Activated CD4-positive, alpha-beta T cell treated with anti-CD3 and anti-CD28 coated beads, Interleukin-10, Interleukin-2, amounts not matched to agents 100 ng/mL and 50 ng/mL, durations not matched to agents 16 hours and 8 hours (primary cell): ENCODE data around the gene EIF1.
"Not testable (repeated sequence)": the region's sequence is repeated elsewhere in the genome, so short reads cannot be mapped to it uniquely, and the experiment has no call there.

Experiments used
- DNase-seq: peaks from one replicate; pipeline ENCODE4 v3.0.0-alpha.2; 2020

Gene EIF1

DNA sequence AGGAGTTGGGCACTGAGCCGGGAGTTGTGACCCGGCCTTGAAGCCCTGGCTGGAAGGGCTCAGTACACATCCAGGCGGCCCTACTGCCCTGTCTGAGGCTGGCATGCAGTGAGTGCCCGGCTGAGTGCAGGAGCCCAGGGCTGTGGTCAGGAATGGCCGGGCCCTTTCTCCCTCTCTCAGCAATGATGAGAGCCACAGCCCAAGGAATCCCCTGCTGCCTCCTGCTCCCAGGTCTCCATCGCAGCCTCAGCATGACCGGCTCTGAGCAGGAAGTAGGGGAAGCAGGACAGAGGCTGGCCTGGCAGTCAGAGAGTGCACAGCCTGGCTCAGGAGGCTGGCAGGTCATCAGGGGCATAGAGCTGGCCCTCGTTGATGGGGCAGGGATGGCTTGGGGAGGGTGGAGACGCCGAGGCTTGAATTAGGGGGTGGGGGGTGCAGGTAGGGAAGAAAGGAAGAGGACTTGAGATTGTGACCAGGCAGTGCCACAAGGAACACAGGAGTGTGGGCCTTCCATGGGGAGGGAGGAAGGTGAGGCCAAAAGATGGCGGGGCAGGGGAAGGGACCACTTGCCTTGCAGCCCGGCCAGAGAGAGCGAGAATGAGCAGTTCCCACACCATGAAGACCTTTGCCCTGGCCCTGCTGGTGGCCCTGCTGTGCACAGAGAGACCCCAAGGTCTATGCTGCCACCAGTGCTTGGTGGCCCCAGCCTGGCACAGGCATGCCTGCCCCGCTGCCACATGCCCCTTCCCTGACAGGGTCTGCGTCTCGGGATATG lies 32.2 kb upstream of the EIF1 start:
- no peak for DNase-seq

DNA sequence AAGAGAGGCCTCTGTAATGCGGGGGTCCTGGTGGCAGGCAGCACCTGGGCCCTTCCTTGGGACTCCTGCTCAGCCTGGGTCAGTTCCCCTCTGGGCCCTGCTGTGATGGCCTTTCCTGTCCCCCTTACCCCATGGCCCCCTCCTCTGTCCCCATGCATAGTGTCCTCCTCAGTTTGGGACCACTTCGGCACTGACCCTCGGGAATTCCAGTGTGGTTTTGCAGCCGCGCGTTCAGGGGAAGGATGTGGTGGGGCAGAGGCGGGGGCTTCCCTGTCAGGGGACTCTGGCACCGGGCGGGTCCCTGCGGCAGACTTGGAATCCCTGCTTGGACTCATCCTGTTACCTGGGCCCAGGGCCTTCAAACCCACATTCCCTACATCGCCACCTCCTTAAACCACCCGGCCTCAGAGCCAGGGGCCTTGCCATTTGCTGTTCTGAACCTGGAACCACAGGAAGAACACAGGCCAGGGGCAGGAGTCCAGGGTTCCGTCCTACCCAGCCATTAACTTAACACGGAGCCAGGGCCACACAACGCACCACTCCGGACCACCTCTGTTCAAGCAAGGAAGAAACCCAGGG lies 31.4 kb upstream of the EIF1 start:
- DNase-seq, result no peak

DNA sequence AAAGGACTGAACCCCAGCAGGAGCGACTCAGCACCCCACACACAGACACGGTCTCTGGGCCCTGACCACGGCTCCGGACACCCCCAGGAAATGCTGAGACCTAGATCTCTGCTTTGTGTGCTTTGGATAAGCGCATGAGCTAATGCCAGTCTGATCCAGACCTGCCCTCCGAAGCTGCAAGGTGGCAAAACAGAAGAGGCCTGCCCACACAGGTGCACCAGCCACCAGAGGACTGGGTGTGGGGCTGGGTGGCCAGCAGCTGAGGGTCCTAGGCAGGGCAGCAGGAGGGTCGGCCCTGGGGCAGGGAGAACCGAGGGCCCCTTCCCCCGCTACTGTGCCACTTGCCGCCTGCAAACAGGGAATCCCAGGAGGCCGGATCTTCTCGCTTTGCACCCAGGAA lies 30.7 kb upstream of the EIF1 start:
- DNase-seq, result no peak

DNA sequence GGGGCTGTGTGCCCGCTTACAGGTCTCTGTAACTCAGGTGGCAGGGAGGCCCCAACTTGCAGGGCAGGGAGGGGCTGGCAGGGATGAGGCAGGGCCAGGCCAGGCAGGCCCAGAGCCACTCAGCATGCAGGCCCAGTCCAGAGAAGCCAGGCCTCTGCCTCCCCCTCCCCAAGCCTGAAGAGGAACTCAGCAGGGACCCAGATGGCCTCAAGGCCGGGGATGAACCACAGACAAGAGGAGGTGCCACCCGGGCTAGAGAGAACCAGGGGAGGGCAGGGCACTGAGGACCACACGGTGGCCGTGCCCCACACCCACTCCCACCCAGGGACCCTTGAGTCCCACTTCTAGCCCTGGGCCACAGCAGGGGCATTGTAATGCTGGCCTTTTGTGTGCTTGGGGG lies 29.8 kb upstream of the EIF1 start:
- DNase-seq, result no peak

DNA sequence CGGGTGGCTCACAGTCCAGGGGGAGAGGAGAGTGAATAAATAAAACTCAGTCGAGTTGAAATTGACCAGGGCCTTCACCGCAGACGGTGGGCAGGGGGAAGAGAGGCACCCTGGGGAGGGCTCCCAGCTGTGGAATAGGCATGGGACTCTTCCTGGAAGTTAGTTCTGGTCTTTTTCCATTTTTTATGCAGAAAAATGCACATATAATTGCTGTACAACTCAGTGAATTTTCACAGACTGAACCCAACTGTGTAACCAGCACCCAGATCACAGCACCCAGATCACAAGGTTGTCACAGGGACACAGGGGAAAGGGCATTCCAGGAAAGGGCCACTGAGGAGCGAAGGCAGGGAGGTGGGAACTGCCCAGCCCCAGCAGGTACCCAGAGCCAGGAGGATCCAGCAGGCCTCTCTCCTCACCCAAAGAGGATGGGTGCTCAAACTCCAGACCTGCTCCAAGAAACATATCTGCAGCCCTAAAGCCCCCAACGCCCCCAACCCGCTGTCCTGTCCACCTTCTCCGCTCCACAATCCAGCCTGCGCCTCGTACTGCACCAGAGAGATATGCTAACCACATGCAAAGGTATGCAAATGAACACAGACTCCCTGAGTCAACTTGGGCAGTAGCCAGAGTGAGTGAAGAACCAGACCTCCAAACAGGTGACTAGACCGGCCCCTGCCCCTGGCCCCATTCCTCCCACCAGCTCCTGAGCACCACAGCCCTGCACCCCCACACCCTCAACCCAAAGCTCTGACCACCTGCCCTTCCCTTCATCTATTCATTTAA lies 29.1 kb upstream of the EIF1 start:
- DNase-seq, result no peak

DNA sequence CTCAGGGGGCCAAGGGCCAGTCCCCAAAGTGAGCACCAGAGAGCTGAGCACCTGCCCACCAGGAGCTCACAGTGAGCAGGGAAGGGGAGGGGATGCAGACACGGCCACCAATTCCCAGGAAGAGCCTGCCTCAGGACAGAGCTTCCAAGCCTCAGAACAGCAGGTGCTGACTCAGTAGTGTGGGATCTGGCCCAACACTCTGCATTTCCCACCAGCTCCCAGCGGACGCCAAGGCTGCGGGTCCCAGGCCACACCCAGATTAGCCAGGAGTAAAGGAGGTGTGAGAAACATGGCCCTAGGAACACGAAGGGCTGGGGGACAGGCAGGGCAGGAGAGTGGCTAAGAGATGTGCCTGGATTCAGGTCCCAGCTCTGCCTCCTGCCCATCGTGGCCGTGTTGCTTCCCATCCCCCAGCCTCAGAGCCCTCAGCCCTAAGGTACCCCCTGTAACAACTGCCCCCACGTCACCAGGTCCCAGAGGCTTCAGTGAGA lies 28.4 kb upstream of the EIF1 start:
- no peak for DNase-seq

DNA sequence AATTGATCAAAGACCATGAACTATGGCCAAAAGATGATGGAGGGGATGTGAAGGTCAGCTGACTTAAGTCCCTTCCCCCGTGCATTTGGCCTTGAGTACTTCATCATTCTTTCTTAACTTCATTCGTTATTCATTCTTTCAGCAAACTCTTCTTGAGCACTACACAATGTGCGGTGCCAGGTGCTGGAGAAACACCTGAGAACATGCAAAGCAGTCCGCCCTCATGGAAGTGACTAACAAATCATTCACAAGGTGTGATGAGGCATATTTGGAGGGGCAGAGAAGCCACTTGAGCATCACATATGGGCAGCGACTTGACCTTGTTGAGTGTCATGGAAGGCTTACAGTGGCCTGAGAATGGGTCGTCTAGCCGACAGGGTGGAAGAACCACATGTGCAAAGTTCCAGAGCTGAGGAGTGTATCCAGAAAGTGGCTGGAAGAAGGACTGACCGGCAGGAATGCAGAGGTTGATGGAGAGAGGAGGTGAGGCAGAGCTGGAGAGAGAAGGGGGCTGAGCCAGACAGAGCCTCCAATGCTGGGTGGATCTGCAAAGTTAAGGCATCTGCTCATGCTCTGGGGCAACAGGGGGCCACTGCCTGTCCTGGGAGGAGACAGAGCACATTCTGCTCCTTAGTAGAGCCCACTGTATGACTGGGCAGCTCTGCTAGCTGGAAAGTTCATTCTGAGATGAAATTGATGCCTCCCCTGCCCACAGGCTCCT lies 25.1 kb upstream of the EIF1 start:
- no peak for DNase-seq

DNA sequence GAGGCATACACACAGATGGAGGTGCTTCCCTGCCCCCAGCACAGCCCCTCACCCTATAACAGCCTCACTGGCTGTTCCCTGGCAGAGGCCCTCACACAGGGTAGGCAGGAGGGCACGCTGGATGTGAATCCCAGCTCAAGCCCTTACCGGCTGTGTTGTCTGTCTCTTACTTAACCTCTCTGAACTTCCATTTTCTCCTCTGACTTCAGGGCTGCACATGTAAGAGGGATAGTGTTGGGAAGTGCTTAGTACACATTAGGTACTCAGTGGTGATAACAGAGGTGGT lies 24.6 kb upstream of the EIF1 start:
- no peak for DNase-seq

DNA sequence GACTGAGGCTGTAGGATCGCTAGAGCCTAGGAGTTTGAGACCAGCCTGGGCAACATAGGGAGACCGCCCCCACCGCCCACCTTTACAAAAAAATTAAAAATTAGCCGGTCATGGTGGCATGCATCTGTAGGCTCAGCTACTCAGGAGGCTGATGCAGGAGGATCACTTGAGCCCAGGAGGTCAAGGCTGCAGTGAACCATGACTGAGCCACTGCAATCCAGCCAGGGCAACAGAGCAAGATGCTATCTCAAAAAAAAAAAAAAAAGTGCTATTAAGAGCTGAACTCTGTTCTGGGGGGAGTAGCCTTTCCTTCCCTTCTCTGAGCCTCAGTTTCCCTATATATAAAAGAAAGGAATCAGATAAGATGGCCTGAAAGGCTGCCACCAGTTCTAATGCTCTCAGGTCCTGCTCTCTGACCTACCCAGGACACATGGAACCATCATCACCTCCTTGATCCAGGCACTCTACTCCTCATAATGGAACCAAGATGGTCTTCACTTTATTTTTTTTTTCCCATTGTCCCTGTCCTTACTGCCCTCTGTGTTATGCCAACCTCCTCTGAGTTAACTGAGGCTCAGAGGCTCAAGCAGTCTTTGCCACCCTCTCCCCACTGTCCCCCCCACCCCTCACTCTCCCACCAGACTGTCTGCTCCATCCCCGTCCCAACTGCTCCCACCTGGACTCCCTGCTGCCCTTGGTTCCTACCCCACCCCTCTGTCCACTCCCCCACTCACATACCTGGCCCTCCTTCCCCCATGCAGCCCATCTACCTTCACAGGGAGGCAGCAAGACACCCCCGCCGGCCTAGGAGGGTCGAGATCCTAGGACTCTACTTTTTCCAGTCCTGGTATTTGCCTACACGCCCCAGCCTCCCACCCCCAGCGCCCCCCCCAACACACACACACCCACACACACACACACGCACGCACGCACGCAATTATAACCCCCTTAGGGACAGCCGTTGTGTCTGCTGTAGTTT lies 23.8 kb upstream of the EIF1 start:
- no peak for DNase-seq

DNA sequence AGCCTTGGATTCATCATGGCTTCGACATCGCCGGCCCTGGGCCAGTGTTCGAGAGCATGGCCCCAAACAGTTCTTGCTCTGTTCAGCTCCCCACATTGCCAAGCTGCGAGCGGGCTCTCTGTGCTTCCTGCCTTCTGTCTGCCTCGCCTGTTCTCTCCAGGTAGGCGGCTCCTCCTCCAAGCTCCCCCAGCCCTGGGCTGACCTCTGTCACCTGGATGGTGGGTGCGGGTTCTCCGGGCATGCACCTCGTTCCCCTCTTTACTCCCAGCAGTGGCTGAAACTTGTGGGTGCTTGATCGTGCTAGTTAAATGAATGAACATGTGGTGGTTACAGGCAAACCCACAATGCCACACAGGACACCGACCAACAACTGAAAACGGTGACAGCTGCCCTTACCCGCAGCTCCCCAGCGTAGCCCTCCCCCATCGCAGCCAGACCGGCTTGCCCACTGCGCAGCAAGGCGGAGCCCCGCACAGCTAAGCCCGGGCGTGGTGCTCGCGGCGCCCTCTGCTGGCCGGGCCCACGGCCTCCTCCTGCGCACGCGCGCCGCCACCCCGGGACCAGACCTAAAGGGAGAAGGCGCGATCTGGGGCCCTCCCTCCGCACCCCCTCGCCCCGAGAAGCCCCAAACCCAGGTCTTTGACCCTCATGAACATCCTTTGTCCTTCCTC lies 23.0 kb upstream of the EIF1 start:
- peak; percentile 95 for DNase-seq

DNA sequence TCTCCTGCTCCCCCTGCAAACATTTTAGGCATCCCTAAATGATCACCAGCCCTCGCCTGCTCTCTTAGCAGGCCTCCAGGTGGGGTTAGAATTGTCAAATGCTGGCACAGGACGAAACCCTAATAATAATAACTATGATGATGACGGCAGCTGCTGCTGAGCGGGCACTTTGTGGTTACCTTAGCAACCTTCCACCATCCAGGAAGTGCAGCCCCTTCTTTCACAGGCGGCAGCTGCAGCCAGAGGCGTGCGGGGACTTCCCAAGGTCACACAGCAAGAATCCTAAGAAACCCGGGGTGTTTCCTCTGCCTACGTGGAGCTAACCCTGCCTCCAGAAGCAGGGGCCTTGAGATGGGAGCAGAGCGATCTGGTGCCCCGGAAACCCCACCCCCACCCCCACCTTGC lies 22.4 kb upstream of the EIF1 start:
- peak; percentile 78 for DNase-seq

DNA sequence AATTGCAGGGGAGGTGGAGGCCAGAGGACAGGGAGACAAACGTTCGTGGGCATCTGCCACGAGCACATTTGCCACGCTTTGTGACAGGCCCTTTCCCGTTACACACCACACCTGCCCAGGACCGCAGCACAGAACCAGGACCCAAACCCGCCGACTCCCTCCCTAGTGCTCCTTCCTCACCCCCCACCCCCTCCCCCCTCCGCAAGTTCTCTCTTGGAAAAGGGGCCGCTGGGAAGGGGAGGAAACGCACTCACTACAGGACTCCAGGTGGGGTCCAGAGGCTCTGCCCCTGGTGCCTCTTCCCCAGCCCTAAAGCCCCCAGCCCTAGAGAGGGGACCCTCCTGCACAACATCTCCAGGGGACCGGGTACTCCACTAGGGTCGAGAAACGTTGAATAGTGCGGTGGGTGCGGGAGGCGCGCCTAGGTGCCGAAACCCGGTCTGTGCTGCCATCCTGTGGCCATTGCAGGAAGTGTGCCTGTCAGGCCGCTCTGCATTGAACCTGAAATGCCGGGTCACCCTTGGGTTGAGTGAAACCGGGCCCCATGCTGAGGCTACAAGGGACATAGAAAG lies 21.9 kb upstream of the EIF1 start:
- peak; percentile 91 for DNase-seq

DNA sequence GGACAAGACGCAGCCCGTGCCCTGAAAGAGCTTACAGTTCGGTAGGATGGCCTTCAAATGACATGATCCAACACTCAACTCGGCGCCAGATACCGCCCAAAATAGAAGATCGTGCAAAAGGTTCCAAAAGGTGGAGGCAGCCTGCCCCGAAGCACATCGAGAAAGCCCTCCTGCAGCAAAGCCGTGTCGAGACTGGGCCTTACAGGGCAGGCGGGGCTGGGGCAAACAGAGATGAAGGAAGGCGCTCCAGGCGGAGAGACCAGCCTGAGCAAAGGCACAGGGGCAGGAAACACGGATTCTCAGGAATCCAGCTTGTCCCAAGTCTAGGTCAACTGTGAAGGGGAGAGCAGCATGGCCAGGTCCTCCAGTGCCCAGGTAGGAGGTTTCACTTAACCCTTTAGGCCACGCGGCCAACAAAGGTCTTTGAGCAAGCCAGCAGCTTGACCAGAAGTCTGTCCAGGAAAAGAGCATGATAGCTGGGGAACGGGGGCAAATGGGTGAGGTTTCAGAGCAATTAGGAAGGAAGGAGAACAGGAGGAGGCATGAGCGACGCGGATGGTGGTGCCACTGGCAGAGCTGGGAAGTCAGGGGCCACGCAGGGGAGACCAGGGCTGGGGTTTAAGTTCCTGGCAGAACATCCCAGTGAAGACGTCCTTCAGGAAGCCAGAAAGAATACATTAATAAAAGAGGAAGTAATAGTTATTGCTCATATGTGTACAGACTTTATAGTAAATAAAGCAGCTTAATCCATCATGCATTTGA lies 21.2 kb upstream of the EIF1 start:
- no peak for DNase-seq

DNA sequence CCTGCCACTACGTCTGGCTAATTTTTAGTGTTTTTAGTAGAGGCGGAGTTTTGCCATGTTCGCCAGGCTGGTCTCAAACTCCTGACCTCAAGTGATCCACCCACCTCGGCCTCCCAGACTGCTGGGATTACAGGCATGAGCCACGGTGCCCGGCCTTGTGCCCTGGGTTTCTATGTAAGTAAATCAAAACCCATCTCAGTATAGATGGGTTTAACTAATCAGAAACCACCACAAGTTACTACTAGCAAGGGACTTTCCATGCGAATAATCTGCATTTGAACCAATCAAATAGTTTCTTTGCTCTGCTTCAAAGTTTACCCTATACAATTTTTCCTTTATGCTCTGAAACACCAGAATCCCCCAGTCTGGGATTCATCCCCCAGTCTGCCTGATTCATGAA lies 16.5 kb upstream of the EIF1 start:
- no peak for DNase-seq

DNA sequence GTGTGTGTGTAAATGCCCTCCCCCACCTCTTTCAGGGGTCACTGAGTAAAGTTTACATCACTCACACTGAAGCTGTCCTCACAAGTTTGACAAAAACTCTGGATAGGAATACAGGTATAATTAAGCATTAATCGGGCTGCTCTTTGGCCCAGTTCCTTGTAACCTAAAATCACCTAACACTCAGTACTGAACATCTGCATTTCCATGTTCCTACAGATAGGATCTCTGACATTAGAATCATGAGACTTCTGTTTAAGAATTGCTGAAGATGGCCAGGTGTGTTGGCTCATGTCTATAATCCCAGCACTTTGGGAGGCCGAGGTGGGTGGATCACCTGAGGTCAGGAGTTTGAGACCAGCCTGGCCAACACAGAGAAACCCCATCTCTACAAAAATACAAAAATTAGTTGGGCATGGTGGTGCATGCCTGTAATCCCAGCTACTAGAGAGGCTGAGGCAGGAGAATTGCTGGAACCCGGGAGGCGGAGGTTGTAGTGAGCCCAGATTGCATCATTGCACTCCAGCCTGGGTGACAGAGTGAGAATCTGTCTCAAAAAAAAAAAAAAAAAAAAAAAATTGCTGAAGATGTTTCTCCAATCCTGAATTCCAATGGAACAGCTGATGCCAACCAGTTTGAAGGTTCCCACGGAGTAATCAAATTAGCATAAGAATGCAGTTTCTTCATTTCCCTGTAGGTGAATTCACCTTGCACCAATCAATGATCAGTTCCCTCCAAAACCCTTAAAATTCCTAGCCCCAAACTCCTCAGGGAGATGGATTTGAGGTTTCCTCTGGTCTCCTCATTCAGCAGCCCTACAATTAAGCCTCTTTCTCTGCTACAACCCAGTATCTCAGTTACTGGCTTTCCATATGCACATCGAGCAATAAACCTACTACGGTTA lies 13.3 kb upstream of the EIF1 start:
- DNase-seq, result not testable (repeated sequence)

DNA sequence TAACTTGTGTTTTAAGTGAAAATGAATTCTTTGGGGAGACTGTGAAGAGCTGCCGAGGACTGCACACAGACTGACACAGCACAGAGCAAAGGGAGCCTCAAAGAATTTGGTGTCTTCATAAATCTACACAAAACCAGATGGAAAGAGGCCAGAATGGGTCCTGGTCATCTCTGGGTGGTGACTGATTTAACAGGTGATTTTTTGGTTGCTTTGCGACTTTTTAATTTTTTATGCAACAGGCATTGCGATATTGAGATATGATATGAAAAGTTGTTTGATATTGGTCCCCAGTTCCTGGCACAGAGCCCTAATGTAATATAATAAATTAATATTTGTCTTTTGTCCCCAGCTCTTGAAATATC lies 12.6 kb upstream of the EIF1 start:
- DNase-seq, result no peak

DNA sequence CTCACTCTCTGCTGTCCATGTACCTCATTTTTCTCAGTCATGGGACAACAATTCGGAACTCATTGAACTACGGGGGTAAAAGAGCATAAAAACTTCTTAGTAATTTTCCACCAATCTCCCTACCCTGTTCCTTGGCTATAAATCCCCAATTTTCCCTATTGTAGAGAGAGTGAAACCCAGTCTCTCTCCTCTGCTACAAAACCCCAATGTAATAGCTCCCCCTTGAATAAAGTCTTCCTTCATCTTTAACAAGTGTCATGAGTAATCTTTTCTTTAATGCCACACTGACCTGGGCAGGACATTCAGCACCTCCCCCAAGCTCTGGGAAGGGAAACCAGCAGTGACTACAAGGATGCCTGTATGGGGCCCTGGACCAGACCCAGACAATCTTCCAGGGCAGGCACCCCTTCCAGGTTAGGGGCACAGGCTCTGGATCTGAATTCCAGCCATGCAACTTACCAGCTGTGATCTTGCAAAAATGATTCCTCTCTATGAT lies 10.2 kb upstream of the EIF1 start:
- peak; percentile 58 for DNase-seq

DNA sequence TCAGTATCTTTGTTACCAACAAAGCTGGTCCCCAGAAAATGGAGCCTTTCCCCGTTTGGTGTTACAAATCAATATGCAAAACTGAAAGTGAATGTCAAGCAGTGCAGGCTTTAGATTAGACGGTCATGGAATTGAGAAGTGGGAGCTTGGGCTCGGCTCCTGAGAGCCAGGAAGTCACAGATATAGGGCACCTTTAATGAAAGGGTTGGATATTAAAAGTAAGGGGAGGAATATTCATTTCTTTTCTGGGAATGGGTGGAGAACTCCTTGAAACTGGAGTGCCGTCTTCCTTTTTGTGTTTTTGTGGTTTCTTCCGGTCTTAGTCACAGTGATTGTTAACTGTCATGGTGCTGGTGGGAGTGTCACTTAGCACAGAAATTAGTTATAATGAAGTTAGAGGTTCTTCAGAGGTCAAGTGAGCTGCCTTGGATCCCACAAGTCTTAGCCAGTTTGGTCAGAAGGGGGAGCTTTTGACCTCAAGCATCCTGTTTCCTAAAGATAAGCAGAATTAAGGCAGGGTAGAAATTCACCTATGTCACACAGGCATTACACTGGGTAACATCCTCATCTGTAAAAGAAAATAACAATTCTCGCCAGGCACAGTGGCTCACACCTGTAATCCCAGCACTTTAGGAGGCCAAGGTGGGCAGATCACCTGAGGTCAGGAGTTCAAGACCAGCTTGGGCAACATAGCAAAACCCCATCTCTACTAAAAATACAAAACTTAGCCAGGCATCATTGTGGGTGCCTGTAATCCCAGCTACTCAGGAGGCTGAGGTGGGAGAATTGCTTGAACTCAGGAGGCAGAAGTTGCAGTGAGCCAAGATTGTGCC lies 9.6 kb upstream of the EIF1 start:
- peak; percentile 93 for DNase-seq
